DMS153 (cell line): ENCODE measurements around the gene ITPR2.

Experiments
- DNase-seq: peaks from one replicate; lab custom pipeline; 2025; lab: John Stamatoyannopoulos, UW

Gene ITPR2

GRCh38 chr12:26754148-26754547 lies 78.8 kb downstream of the ITPR2 start:
- no peak for DNase-seq

GRCh38 chr12:26751179-26751578 lies 81.8 kb downstream of the ITPR2 start:
- DNase-seq, result no peak

GRCh38 chr12:26750531-26751175 lies 82.3 kb downstream of the ITPR2 start:
- no peak for DNase-seq

GRCh38 chr12:26749781-26750180 lies 83.2 kb downstream of the ITPR2 start:
- no peak for DNase-seq

- no peak for DNase-seq
These were observed 84.1 kb downstream of the ITPR2 start for GRCh38 chr12:26748741-26749431.

- no peak for DNase-seq
These were observed 84.6 kb downstream of the ITPR2 start for GRCh38 chr12:26748412-26748740.

- no peak for DNase-seq
These were observed 86.8 kb downstream of the ITPR2 start for GRCh38 chr12:26746121-26746714.

GRCh38 chr12:26744697-26745440 lies 88.1 kb downstream of the ITPR2 start:
- peak; percentile 19 for DNase-seq

GRCh38 chr12:26744042-26744626 lies 88.9 kb downstream of the ITPR2 start:
- DNase-seq, result no peak

GRCh38 chr12:26741584-26742227 lies 91.3 kb downstream of the ITPR2 start:
- no peak for DNase-seq

- no peak for DNase-seq
These were observed 92.0 kb downstream of the ITPR2 start for GRCh38 chr12:26740991-26741390.

- DNase-seq, result no peak
These were observed 92.6 kb downstream of the ITPR2 start for GRCh38 chr12:26740348-26740747.

GRCh38 chr12:26737487-26738030 lies 95.4 kb downstream of the ITPR2 start:
- no peak for DNase-seq

- no peak for DNase-seq
These were observed 96.2 kb downstream of the ITPR2 start for GRCh38 chr12:26736563-26737486.

GRCh38 chr12:26735249-26735639 lies 97.8 kb downstream of the ITPR2 start:
- no peak for DNase-seq

- DNase-seq, result no peak
These were observed 98.3 kb downstream of the ITPR2 start for GRCh38 chr12:26734510-26735248.

- no peak for DNase-seq
These were observed 100.7 kb downstream of the ITPR2 start for GRCh38 chr12:26732005-26732908.

- no peak for DNase-seq
These were observed 102.3 kb downstream of the ITPR2 start for GRCh38 chr12:26730481-26731350.
